ENCODE data around the gene ABCC1.

Gene ABCC1

DNA sequence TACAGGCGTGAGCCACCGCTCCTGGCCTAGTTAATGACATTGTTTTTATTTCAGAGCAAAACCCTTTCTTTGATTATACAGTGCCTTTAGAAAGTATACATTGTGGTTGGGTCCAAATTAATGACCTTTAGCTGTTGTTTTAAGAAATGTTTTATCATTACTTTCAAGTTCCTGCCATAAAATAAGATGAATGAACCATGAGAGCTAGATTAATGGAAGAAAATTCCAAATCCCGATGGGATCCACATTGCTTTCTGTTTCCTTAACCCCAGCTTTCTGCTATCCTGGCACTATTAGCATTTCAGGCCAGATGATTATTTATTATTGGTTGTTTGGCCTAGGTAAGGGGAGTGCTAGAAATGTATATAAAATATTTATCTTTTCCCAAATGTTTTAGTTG is 131.7 kb downstream of the ABCC1 start:
- no peak overlapping the region for H3K4me3 ChIP-seq (ENCODE audit: low read depth, low read length)
- no peak for TF ChIP-seq MYC (IDR thresholded peaks at IDR 0.05; ENCODE audit: low read depth, low read length)
- TF ChIP-seq CTCF (IDR thresholded peaks at IDR 0.05; ENCODE audit: low read depth, low read length), result no peak
- no peak for TF ChIP-seq POLR2A (IDR thresholded peaks at IDR 0.05; ENCODE audit: extremely low read depth, insufficient read length)
- no peak for DNase-seq (ENCODE audit: low read depth)

GRCh38 chr16:16082255-16082654 is 132.8 kb downstream of the ABCC1 start:
- DNase-seq (ENCODE audit: low read depth), result no peak
- H3K4me3 ChIP-seq (ENCODE audit: low read depth, low read length), result no peak overlapping the region
- TF ChIP-seq, protein P1, sequence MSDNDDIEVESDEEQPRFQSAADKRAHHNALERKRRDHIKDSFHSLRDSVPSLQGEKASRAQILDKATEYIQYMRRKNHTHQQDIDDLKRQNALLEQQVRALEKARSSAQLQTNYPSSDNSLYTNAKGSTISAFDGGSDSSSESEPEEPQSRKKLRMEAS (IDR thresholded peaks at IDR 0.05; ENCODE audit: low read depth, low read length), result no peak
- TF ChIP-seq CTCF (IDR thresholded peaks at IDR 0.05; ENCODE audit: low read depth, low read length) (no peak), POLR2A (IDR thresholded peaks at IDR 0.05; ENCODE audit: extremely low read depth, insufficient read length) (no peak), MYC (IDR thresholded peaks at IDR 0.05; ENCODE audit: low read depth, low read length) (no peak)

GRCh38 chr16:16083421-16084156 is 134.2 kb downstream of the ABCC1 start:
- H3K4me3 ChIP-seq (ENCODE audit: low read depth, low read length), result no peak overlapping the region
- DNase-seq (ENCODE audit: low read depth), result peak; percentile 82
- TF ChIP-seq MYC (IDR thresholded peaks at IDR 0.05; ENCODE audit: low read depth, low read length), result no peak
- TF ChIP-seq, protein P1 (IDR thresholded peaks at IDR 0.05; ENCODE audit: low read depth, low read length), result peak; percentile 85
- no peak for TF ChIP-seq POLR2A (IDR thresholded peaks at IDR 0.05; ENCODE audit: extremely low read depth, insufficient read length)

GRCh38 chr16:16084874-16085273 is 135.5 kb downstream of the ABCC1 start:
- no peak for TF ChIP-seq POLR2A (IDR thresholded peaks at IDR 0.05; ENCODE audit: extremely low read depth, insufficient read length)
- TF ChIP-seq MYC (IDR thresholded peaks at IDR 0.05; ENCODE audit: low read depth, low read length), result no peak
- no peak for TF ChIP-seq CTCF (IDR thresholded peaks at IDR 0.05; ENCODE audit: low read depth, low read length)
- TF ChIP-seq, protein P1 (IDR thresholded peaks at IDR 0.05; ENCODE audit: low read depth, low read length), result no peak
- no peak overlapping the region for H3K4me3 ChIP-seq (ENCODE audit: low read depth, low read length)

DNA sequence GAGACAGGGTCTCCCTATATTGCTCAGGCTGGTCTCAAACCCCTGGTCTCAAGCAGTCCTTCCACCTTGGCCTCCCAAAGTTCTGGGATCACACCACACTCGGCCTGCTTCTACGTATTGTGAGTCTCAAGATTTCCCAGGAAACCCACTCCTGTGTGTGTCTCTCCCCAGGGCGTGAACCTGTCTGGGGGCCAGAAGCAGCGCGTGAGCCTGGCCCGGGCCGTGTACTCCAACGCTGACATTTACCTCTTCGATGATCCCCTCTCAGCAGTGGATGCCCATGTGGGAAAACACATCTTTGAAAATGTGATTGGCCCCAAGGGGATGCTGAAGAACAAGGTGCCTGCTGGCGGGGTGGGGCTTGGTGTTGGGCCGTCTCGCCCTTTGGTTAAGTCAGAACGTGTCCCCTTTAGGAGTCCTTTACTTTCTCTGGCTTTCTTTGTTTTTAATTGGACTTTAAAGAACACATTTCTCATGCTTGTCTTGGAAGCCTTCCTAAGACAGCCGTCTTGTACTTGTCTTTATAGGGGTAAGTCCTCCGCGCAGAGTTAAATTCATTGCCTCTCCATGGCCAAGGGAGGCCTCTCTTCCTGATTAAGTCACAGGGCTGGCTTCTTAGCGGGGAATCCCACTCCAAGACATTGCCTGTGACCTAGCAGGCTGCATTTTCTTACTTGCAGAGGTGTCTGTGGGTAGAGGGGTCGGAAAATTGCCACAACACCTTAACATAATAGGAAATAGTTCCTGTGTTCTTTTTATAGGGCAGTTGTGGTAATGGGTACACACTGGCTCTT is 137.4 kb downstream of the ABCC1 start:
- no peak for DNase-seq (ENCODE audit: low read depth)
- TF ChIP-seq CTCF (IDR thresholded peaks at IDR 0.05; ENCODE audit: low read depth, low read length) (no peak), POLR2A (IDR thresholded peaks at IDR 0.05; ENCODE audit: extremely low read depth, insufficient read length) (no peak), MYC (IDR thresholded peaks at IDR 0.05; ENCODE audit: low read depth, low read length) (no peak)
- no peak overlapping the region for H3K4me3 ChIP-seq (ENCODE audit: low read depth, low read length)

More at GRCh38 chr16:16084874-16085273, 135.5 kb downstream of the ABCC1 start:
- no peak for DNase-seq (ENCODE audit: low read depth)

DNA sequence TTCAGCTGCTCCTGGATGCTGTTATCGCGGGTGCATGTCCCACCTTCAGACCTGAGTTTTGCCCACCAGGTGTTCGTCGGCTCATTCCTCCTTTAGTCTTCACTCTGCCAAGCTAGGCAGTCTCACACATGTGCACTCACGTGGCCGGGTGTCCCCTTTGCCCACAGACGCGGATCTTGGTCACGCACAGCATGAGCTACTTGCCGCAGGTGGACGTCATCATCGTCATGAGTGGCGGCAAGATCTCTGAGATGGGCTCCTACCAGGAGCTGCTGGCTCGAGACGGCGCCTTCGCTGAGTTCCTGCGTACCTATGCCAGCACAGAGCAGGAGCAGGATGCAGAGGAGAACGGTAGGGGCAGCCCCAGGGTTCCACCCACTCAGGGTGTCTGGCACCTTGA is 140.8 kb downstream of the ABCC1 start:
- no peak for DNase-seq (ENCODE audit: low read depth)
- no peak overlapping the region for H3K4me3 ChIP-seq (ENCODE audit: low read depth, low read length)
- TF ChIP-seq, protein P1 (IDR thresholded peaks at IDR 0.05; ENCODE audit: low read depth, low read length), result no peak
- TF ChIP-seq POLR2A (IDR thresholded peaks at IDR 0.05; ENCODE audit: extremely low read depth, insufficient read length) (no peak), MYC (IDR thresholded peaks at IDR 0.05; ENCODE audit: low read depth, low read length) (no peak), CTCF (IDR thresholded peaks at IDR 0.05; ENCODE audit: low read depth, low read length) (no peak)
